Endothelial cell of umbilical vein (primary cell): ENCODE results near the gene PDE10A. TPM values are rescaled to one million over a fixed set of nuclear protein-coding genes. Genes with fewer than 3 reads are reported as not detected.
"Not testable (repeated sequence)": the region's sequence is repeated elsewhere in the genome, so short reads cannot be mapped to it uniquely, and the experiment has no call there.

ENCODE experiments used
- BruUV-seq: library from RNA; stranded (reverse); fragments of 400-500 nt; replicated peaks from 2 replicates; lab custom pipeline; 2021; lab: Mats Ljungman, UMichigan
- CTCF ChIA-PET: fragments of 300-600, 350-600 bp; sonication (Branson Sonifier 250); formaldehyde crosslinking; loops from one replicate; lab custom pipeline; 2021; ENCODE audit warnings: antibody characterized with exemption, inconsistent platforms; lab: Charles Lee
- POLR2A ChIA-PET: fragments of 300-600, 350-600 bp; sonication (Branson Sonifier 250); formaldehyde crosslinking; loops from one replicate; lab custom pipeline; 2021; ENCODE audit warnings: antibody characterized with exemption, inconsistent platforms; lab: Charles Lee
- DNase-seq: peaks from one replicate; pipeline ENCODE4 v3.0.0-alpha.2; 2011; ENCODE audit warnings: low read depth, low spot score
- FAIRE-seq: peaks from 2 replicates; lab custom pipeline; 2011; peaks lifted over from hg19 to GRCh38; lab: Jason Lieb, UNC
- H2AFZ ChIP-seq: 2 replicates; pipeline ENCODE4 v1.6.0; 2012; ENCODE audit warnings: low read depth, low read length, control low read depth, inconsistent platforms
- H3K27ac ChIP-seq: 2 replicates; pipeline ENCODE4 v1.5.1; 2011; ENCODE audit warnings: low read depth, mild to moderate bottlenecking, control low read depth, low read length, moderate library complexity; ENCODE audit not compliant: insufficient read depth
- H3K27me3 ChIP-seq, 2 experiments: 2 replicates each; pipeline versions ENCODE4 v1.6.0 to v1.6.1; 2011; ENCODE audit warnings: low read length in 2 of 2, mixed read lengths in 1 of 2; ENCODE audit not compliant: control insufficient read depth in 2 of 2, insufficient read depth in 2 of 2
- H3K36me3 ChIP-seq, 2 experiments: 2 replicates in 1 of 2; 3 replicates in 1 of 2; pipeline ENCODE4 v1.5.1; 2011; ENCODE audit warnings: low read length in 2 of 2, mild to moderate bottlenecking in 1 of 2, moderate library complexity in 1 of 2; ENCODE audit not compliant: control insufficient read depth in 2 of 2, insufficient read depth in 2 of 2; ENCODE audit errors: extremely low read depth in 1 of 2
- H3K4me1 ChIP-seq: 3 replicates; pipeline ENCODE4 v1.5.1; 2011; ENCODE audit warnings: mild to moderate bottlenecking, low read length; ENCODE audit not compliant: control insufficient read depth, insufficient read depth; ENCODE audit errors: extremely low read depth
- H3K4me2 ChIP-seq: 2 replicates; pipeline ENCODE4 v1.6.1; 2011; ENCODE audit warnings: low read length, control low read depth, mixed read lengths; ENCODE audit not compliant: insufficient read depth
- H3K4me3 ChIP-seq, 3 experiments: fragments of 200-600 bp in 1 of 3; sonication (generic), shearing (Covaris generic) in 1 of 3; replicated peaks in 1 of 3; 2 replicates each; pipeline ENCODE4 v1.5.1; 2011 to 2016; ENCODE audit warnings: control low read depth in 3 of 3, low read length in 3 of 3, mild to moderate bottlenecking in 2 of 3, inconsistent platforms in 1 of 3, low read depth in 1 of 3, moderate library complexity in 1 of 3; ENCODE audit not compliant: insufficient read depth in 1 of 3
- H3K79me2 ChIP-seq: 2 replicates; pipeline ENCODE4 v1.6.0; 2012; ENCODE audit warnings: low read length, inconsistent platforms; ENCODE audit not compliant: control insufficient read depth, insufficient read depth
- H3K9ac ChIP-seq: replicated peaks from 2 replicates; pipeline ENCODE3; 2011; ENCODE audit warnings: low read length, control low read depth; ENCODE audit not compliant: insufficient read depth; ENCODE audit errors: extremely low read depth
- H3K9me1 ChIP-seq: replicated peaks from 3 replicates; pipeline ENCODE4 v1.6.0; 2011; ENCODE audit warnings: mild to moderate bottlenecking, low read length; ENCODE audit not compliant: control insufficient read depth, insufficient read depth; ENCODE audit errors: extremely low read depth
- H3K9me3 ChIP-seq: replicated peaks from 2 replicates; pipeline ENCODE4 v1.5.1; 2012; ENCODE audit warnings: low read length, inconsistent platforms; ENCODE audit not compliant: control insufficient read depth, insufficient read depth
- H4K20me1 ChIP-seq: replicated peaks from 2 replicates; pipeline ENCODE3; 2011; ENCODE audit warnings: mild to moderate bottlenecking, low read length; ENCODE audit not compliant: control insufficient read depth, insufficient read depth; ENCODE audit errors: extremely low read depth
- GATA2 ChIP-seq: IDR thresholded peaks from 2 replicates; pipeline ENCODE4 v1.7.0; 2011; ENCODE audit warnings: low read depth, mild to moderate bottlenecking, moderate library complexity, mixed read lengths, low read length; ENCODE audit not compliant: insufficient read length, insufficient read depth
- dilution Hi-C: fragments of 300-500 bp; cut with MboI; formaldehyde crosslinking; loops from one replicate; pipeline ENCODE4 v1.15.0; 2019; ENCODE audit warnings: low sequenced_read_pairs; ENCODE audit not compliant: extremely low pct_ligation_motif_present
- intact Hi-C: fragments of 100-400 bp; cut with micrococcal nuclease; formaldehyde crosslinking; loops from one replicate; pipeline ENCODE4 v1.10.0; 2022
- polyA plus RNA-seq, 4 experiments: library from polyadenylated mRNA; depleted of rRNA in 3 of 4; stranded (reverse) in 3 of 4; unstranded in 1 of 4; fragments of >200 nt; gene quantifications; 2 replicates each; pipeline versions ENCODE4 v1.2.1 to v1.2.3, GENCODE V29; 2011 to 2012; ENCODE audit warnings: missing spikeins in 1 of 4
- total RNA-seq: library from RNA; stranded (reverse); gene quantifications from 2 replicates; pipeline ENCODE4 v1.2.3, GENCODE V29; 2021

Gene PDE10A
- total and polyA plus RNA-seq, 2 donors (not counting 3 experiments of a cell fraction or from before 2014, with no cell fraction given) = 0.86 to 2.9 TPM

GRCh38 chr6:165559632-165560031 lies 103.4 kb downstream of the PDE10A start:
- CTCF ChIA-PET = no interaction called here
- dilution Hi-C loops = no loop called here
- intact Hi-C loops = loop anchor here (5.0 kb wide), 1 partner anchor 103 kb away; the partner anchor contains the start of gene PDE10A

GRCh38 chr6:165558097-165558496 lies 104.9 kb downstream of the PDE10A start:
- POLR2A ChIA-PET, DNase-seq, H3K9ac ChIP-seq, H3K9me3 ChIP-seq, BruUV-seq, H3K4me3 ChIP-seq, H3K9me1 ChIP-seq, H2AFZ ChIP-seq, dilution Hi-C loops, FAIRE-seq, H3K27me3 ChIP-seq, H3K27ac ChIP-seq, H3K36me3 ChIP-seq, H3K4me2 ChIP-seq, H4K20me1 ChIP-seq, H3K79me2 ChIP-seq, H3K4me1 ChIP-seq: not testable (repeated sequence)
- CTCF ChIA-PET = interaction anchor here (0.9 kb wide), 1 partner anchor 118 kb away, joined by 4 read pairs; no protein-coding TSS in a partner anchor
- intact Hi-C loops = loop anchor here (5.0 kb wide), 1 partner anchor 104 kb away; the partner anchor contains the start of gene PDE10A

More at GRCh38 chr6:165559632-165560031, 103.4 kb downstream of the PDE10A start:
- no TSS peak for BruUV-seq
- Histone ChIP-seq H3K4me3 (no peak overlapping the region), H3K27ac (no peak overlapping the region), H3K4me2 (no peak overlapping the region), H3K9ac (no peak overlapping the region), H2AFZ (no peak overlapping the region), H4K20me1 (no peaks in the 10 kb centered on the region), H3K79me2 (no peaks in the 10 kb centered on the region), H3K9me3 (no peaks in the 10 kb centered on the region), H3K36me3 (no peaks in the 10 kb centered on the region), H3K4me1 (peaks cover 7% of the 10 kb centered on the region), H3K9me1 (no peaks in the 10 kb centered on the region), H3K27me3 (no peaks in the 10 kb centered on the region)
- FAIRE-seq = peak; percentile 24
- POLR2A ChIA-PET = no interaction called here
- DNase-seq = no peak
- TF ChIP-seq GATA2 = no peak
